Liver (tissue), 9 donors: ENCODE measurements around the gene DDX23. TPM values are rescaled to one million over a fixed set of nuclear protein-coding genes. Genes with fewer than 3 reads are reported as not detected.

Source experiments
- DNase-seq: peaks from one replicate; pipeline ENCODE4 v3.0.0-alpha.2; 2017; ENCODE audit warnings: low spot score
- H3K27ac ChIP-seq, 2 donors: one replicate each; pipeline ENCODE4 v1.7.0; 2013; ENCODE audit warnings: inconsistent platforms in 2 of 2, low read length in 2 of 2, control low read depth in 1 of 2, low read depth in 1 of 2, mild to moderate bottlenecking in 1 of 2
- H3K27me3 ChIP-seq, 4 donors: one replicate each; pipeline versions ENCODE4 v1.6.1 to v1.7.0; 2013; ENCODE audit warnings: low read length in 3 of 4, inconsistent platforms in 1 of 4, mild to moderate bottlenecking in 1 of 4, moderate library complexity in 1 of 4; ENCODE audit not compliant: control insufficient read depth in 4 of 4, insufficient read depth in 4 of 4
- H3K36me3 ChIP-seq, 4 donors: one replicate each; pipeline versions ENCODE4 v1.6.1 to v1.7.0; 2013; ENCODE audit warnings: low read length in 3 of 4, mild to moderate bottlenecking in 3 of 4, low read depth in 1 of 4, moderate library complexity in 1 of 4; ENCODE audit not compliant: control insufficient read depth in 4 of 4, insufficient read depth in 3 of 4
- H3K4me1 ChIP-seq, 4 donors: one replicate each; pipeline versions ENCODE4 v1.6.1 to v1.7.0; 2013; ENCODE audit warnings: low read length in 3 of 4, mild to moderate bottlenecking in 3 of 4, moderate library complexity in 1 of 4; ENCODE audit not compliant: control insufficient read depth in 4 of 4, insufficient read depth in 4 of 4
- H3K4me3 ChIP-seq, 3 donors: one replicate each; pipeline versions ENCODE4 v1.6.1 to v1.7.0; 2013; ENCODE audit warnings: low read length in 3 of 3, control low read depth in 1 of 3, low read depth in 1 of 3, mild to moderate bottlenecking in 1 of 3
- H3K9ac ChIP-seq, 2 donors: one replicate each; pipeline ENCODE4 v1.7.0; 2013; ENCODE audit warnings: low read length in 2 of 2, mild to moderate bottlenecking in 2 of 2, moderate library complexity in 2 of 2, control low read depth in 1 of 2, low read depth in 1 of 2
- H3K9me3 ChIP-seq, 4 donors: one replicate each; pipeline versions ENCODE4 v1.6.1 to v1.7.0; 2013; ENCODE audit warnings: low read length in 3 of 4; ENCODE audit not compliant: control insufficient read depth in 4 of 4
- CTCF ChIP-seq: fragments of 150-350 bp; IDR thresholded peaks from 2 replicates; pipeline ENCODE4 v1.5.1; 2017; ENCODE audit warnings: improper control_type of control experiment, low read depth, low read length; ENCODE audit not compliant: missing input control
- EGR1 ChIP-seq, 2 donors: IDR thresholded peaks; 2 replicates each; pipeline ENCODE4 v1.6.1; 2016 to 2018; ENCODE audit warnings: antibody characterized with exemption in 2 of 2, low read depth in 2 of 2
- FOXA1 ChIP-seq: IDR thresholded peaks from 2 replicates; pipeline ENCODE4 v1.6.1; 2016; ENCODE audit warnings: antibody characterized with exemption
- GABPA ChIP-seq, 2 donors: IDR thresholded peaks in 1 of 2; conservative IDR thresholded peaks in 1 of 2; 2 replicates each; pipeline ENCODE4 v1.6.1; 2016; ENCODE audit warnings: antibody characterized with exemption in 2 of 2, mild to moderate bottlenecking in 1 of 2, moderate library complexity in 1 of 2
- HNF4A ChIP-seq, 2 donors: conservative IDR thresholded peaks; 2 replicates each; pipeline ENCODE4 v1.6.1; 2016; ENCODE audit warnings: antibody characterized with exemption in 2 of 2, mild to moderate bottlenecking in 2 of 2
- HNF4G ChIP-seq: IDR thresholded peaks from 2 replicates; pipeline ENCODE4 v1.6.1; 2016; ENCODE audit warnings: antibody characterized with exemption
- MAX ChIP-seq: IDR thresholded peaks from 2 replicates; pipeline ENCODE4 v1.6.1; 2016; ENCODE audit warnings: antibody characterized with exemption
- NR2F2 ChIP-seq: IDR thresholded peaks from 2 replicates; pipeline ENCODE4 v1.6.1; 2016; ENCODE audit warnings: antibody characterized with exemption
- REST ChIP-seq: IDR thresholded peaks from 2 replicates; pipeline ENCODE4 v1.6.1; 2016; ENCODE audit warnings: antibody characterized with exemption, mild to moderate bottlenecking
- RXRA ChIP-seq, 2 donors: IDR thresholded peaks; 2 replicates each; pipeline ENCODE4 v1.6.1; 2017 to 2018; ENCODE audit warnings: antibody characterized with exemption in 2 of 2, mild to moderate bottlenecking in 1 of 2
- SP1 ChIP-seq: IDR thresholded peaks from 2 replicates; pipeline ENCODE4 v1.6.1; 2018; ENCODE audit warnings: antibody characterized with exemption, mild to moderate bottlenecking
- TAF1 ChIP-seq: conservative IDR thresholded peaks from 2 replicates; pipeline ENCODE4 v1.6.1; 2016; ENCODE audit warnings: antibody characterized with exemption, mild to moderate bottlenecking
- YY1 ChIP-seq: IDR thresholded peaks from 2 replicates; pipeline ENCODE4 v1.6.1; 2016; ENCODE audit warnings: antibody characterized with exemption, mild to moderate bottlenecking
- WGBS: extraction: QIAGEN DNeasy Blood & Tissue Kit; methylation state at CpG from one replicate; pipeline ENCODE4 v1.1.7; 2013; 5-methylcytosine and 5-hydroxymethylcytosine counted together
- polyA plus RNA-seq, 2 donors: library from polyadenylated mRNA; stranded (reverse) in 1 of 2; unstranded in 1 of 2; fragments of 200-250 nt in 1 of 2; fragments of >200 nt in 1 of 2; fragmentation: Nextera tagmentation in 1 of 2; extraction: Ambion mirVana in 1 of 2; gene quantifications; one replicate each; pipeline versions ENCODE4 v1.2.1 to v1.2.3, GENCODE V29; 2013 to 2015
- total RNA-seq, 2 donors: library from RNA; depleted of rRNA; stranded (reverse); fragments of >200 nt; gene quantifications; one replicate each; pipeline ENCODE4 v1.2.3, GENCODE V29; 2014
- TF ChIP-seq, protein P1 (sequence below): IDR thresholded peaks from 2 replicates; pipeline ENCODE4 v1.6.1; 2016; ENCODE audit warnings: antibody characterized with exemption
- TF ChIP-seq, protein P2 (sequence below): IDR thresholded peaks from 2 replicates; pipeline ENCODE4 v1.6.1; 2016; ENCODE audit warnings: antibody characterized with exemption
- donor health status: healthy.
- donor health status: healthy.
- donor health status: healthy.
- donor health status: healthy.
- donor health status: healthy.

Gene DDX23
- total and polyA plus RNA-seq, 4 donors, result 16.9 to 60.6 (median 29.7) TPM

- H3K9ac ChIP-seq, result peak within 1 kb of the TSS; percentile 1 to 66
- H3K9me3 ChIP-seq, result no peaks in the 10 kb centered on the region
- no peak for TF ChIP-seq HNF4G
- TF ChIP-seq, protein P1, sequence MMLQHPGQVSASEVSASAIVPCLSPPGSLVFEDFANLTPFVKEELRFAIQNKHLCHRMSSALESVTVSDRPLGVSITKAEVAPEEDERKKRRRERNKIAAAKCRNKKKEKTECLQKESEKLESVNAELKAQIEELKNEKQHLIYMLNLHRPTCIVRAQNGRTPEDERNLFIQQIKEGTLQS, result no peak
- TF ChIP-seq EGR1 (IDR thresholded peaks at IDR 0.05; ENCODE audit: low read depth in 2 of 2), result no peak
- peak in 1 of 2 donors; percentile 70 for TF ChIP-seq GABPA (IDR thresholded peaks at IDR 0.05 in 1 of 2, conservative IDR thresholded peaks at IDR 0.05 in 1 of 2)
- peak in 1 of 2 donors; percentile 5 for TF ChIP-seq RXRA (IDR thresholded peaks at IDR 0.05)
- TF ChIP-seq SP1, result no peak
- peak; percentile 26 for TF ChIP-seq REST
- TF ChIP-seq MAX, result peak; percentile 26
- no peak for TF ChIP-seq YY1
- TF ChIP-seq NR2F2, result no peak
- TF ChIP-seq HNF4A (conservative IDR thresholded peaks at IDR 0.05), result peak; percentile 53 to 63
- TF ChIP-seq TAF1, result no peak
- TF ChIP-seq FOXA1, result no peak
- TF ChIP-seq, protein P2, sequence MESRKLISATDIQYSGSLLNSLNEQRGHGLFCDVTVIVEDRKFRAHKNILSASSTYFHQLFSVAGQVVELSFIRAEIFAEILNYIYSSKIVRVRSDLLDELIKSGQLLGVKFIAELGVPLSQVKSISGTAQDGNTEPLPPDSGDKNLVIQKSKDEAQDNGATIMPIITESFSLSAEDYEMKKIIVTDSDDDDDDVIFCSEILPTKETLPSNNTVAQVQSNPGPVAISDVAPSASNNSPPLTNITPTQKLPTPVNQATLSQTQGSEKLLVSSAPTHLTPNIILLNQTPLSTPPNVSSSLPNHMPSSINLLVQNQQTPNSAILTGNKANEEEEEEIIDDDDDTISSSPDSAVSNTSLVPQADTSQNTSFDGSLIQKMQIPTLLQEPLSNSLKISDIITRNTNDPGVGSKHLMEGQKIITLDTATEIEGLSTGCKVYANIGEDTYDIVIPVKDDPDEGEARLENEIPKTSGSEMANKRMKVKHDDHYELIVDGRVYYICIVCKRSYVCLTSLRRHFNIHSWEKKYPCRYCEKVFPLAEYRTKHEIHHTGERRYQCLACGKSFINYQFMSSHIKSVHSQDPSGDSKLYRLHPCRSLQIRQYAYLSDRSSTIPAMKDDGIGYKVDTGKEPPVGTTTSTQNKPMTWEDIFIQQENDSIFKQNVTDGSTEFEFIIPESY, result no peak
- TF ChIP-seq CTCF, result no peak
- peak; percentile 68 for DNase-seq
- H3K36me3 ChIP-seq, result no peaks in the 10 kb centered on the region
- no peaks in the 10 kb centered on the region for H3K27me3 ChIP-seq
- H3K4me3 ChIP-seq, result peak within 1 kb of the TSS; percentile 75 to 97 (median 83)
- H3K27ac ChIP-seq, result peak within 1 kb of the TSS; percentile 62 to 87
- H3K4me1 ChIP-seq, result peaks cover 1 to 22% (median 15%) of the 10 kb centered on the region in 4 donors
- WGBS, result under 1% methylated on average over 86 of the region's 86 CpGs
Measured at GRCh38 chr12:48788854-48789775, 62.8 kb downstream of the DDX23 start, which contains the start of gene ADCY6. Gene ADCY6, minus strand, starts transcription at chr12:48789089. Its CDS starts 5,655 bp downstream, at chr12:48783434.
